K562 (cell line): ENCODE data around the gene MACF1. TPM values are rescaled to one million over a fixed set of nuclear protein-coding genes. Genes with fewer than 3 reads are reported as not detected.

ENCODE experiments used
- ATAC-seq: fragments of 200-7000 bp; cut with Tn5 transposase; 3 replicates; pipeline ENCODE4 v1.9.1; 2020; ENCODE audit warnings: moderate library complexity
- BruUV-seq: library from RNA; stranded (reverse); fragments of 400-500 nt; replicated peaks from 2 replicates; lab custom pipeline; 2021; lab: Mats Ljungman, UMichigan
- CTCF ChIA-PET: fragments of 300-600 bp; formaldehyde crosslinking; extraction: SDS; loops from one replicate; lab custom pipeline; 2021; ENCODE audit warnings: low intra/inter-chr PET ratio; lab: Yijun Ruan, JAX
- POLR2A ChIA-PET: fragments of 300-600, 350-650 bp; sonication (Branson Sonifier 250); formaldehyde crosslinking; extraction: SDS; loops from one replicate; lab custom pipeline; 2021; ENCODE audit warnings: antibody characterized with exemption, inconsistent platforms; lab: Yijun Ruan, JAX
- DNase-seq, 4 experiments: peaks; one replicate each; pipeline versions ENCODE4 v3.0.0 to v3.0.0-alpha.2; 2011 to 2018; ENCODE audit warnings: low spot score in 3 of 4, mixed read lengths in 3 of 4; ENCODE audit errors: extremely low read depth in 1 of 4
- FAIRE-seq: peaks from 2 replicates; lab custom pipeline; 2011; peaks lifted over from hg19 to GRCh38; lab: Jason Lieb, UNC
- H2AFZ ChIP-seq: 2 replicates; pipeline ENCODE4 v1.6.0; 2011; ENCODE audit warnings: low read depth, low read length, control low read depth, inconsistent platforms
- H3K27ac ChIP-seq: fragments of 200-600 bp; 3 replicates; pipeline ENCODE4 v1.8.0; 2011; ENCODE audit warnings: low read depth, mild to moderate bottlenecking, control low read depth, inconsistent platforms, low read length, moderate library complexity, mixed read lengths; ENCODE audit errors: extremely low read depth
- H3K27me3 ChIP-seq, 2 experiments: fragments of 300-600 bp in 1 of 2; 2 replicates in 1 of 2; 3 replicates in 1 of 2; pipeline versions ENCODE4 v1.6.0 to v1.8.0; 2011; ENCODE audit warnings: inconsistent platforms in 2 of 2, low read length in 2 of 2, mild to moderate bottlenecking in 1 of 2, mixed read lengths in 1 of 2, moderate library complexity in 1 of 2; ENCODE audit not compliant: control insufficient read depth in 2 of 2, insufficient read depth in 2 of 2
- H3K36me3 ChIP-seq: fragments of 300-600 bp; 3 replicates; pipeline ENCODE4 v1.8.0; 2011; ENCODE audit warnings: mild to moderate bottlenecking, low read length, inconsistent platforms; ENCODE audit not compliant: control insufficient read depth, insufficient read depth
- H3K4me1 ChIP-seq, 2 experiments: fragments of 200-600 bp in 1 of 2; replicated peaks in 1 of 2; 2 replicates in 1 of 2; 3 replicates in 1 of 2; pipeline versions ENCODE4 v1.5.1 to v1.8.0; 2011; ENCODE audit warnings: inconsistent platforms in 2 of 2, low read length in 2 of 2, mild to moderate bottlenecking in 1 of 2, mixed read lengths in 1 of 2, moderate library complexity in 1 of 2; ENCODE audit not compliant: control insufficient read depth in 2 of 2, insufficient read depth in 2 of 2
- H3K4me2 ChIP-seq: 2 replicates; pipeline ENCODE4 v1.6.1; 2011; ENCODE audit warnings: low read length, control low read depth, inconsistent platforms, mixed read lengths; ENCODE audit not compliant: insufficient read depth
- H3K4me3 ChIP-seq: fragments of 200-600 bp; sonication (generic), shearing (Covaris generic); 2 replicates; pipeline ENCODE4 v1.5.1; 2016; ENCODE audit warnings: control low read depth, inconsistent platforms
- H3K79me2 ChIP-seq: fragments of 200-600 bp; 3 replicates; pipeline ENCODE4 v1.8.0; 2011; ENCODE audit warnings: low read length, inconsistent platforms; ENCODE audit not compliant: control insufficient read depth, insufficient read depth
- H3K9ac ChIP-seq, 2 experiments: 2 replicates each; pipeline versions ENCODE4 v1.6.0 to v1.6.1; 2011; ENCODE audit warnings: low read depth in 2 of 2, low read length in 2 of 2, control low read depth in 1 of 2, inconsistent platforms in 1 of 2, mild to moderate bottlenecking in 1 of 2, mixed read lengths in 1 of 2; ENCODE audit not compliant: insufficient read depth in 1 of 2
- H3K9me1 ChIP-seq: one replicate; pipeline ENCODE4 v1.6.0; 2011; ENCODE audit warnings: inconsistent platforms, mild to moderate bottlenecking, low read length, moderate library complexity; ENCODE audit not compliant: control insufficient read depth, insufficient read depth
- H3K9me3 ChIP-seq: replicated peaks from 2 replicates; pipeline ENCODE4 v1.5.1; 2011; ENCODE audit warnings: low read depth, low read length, inconsistent platforms; ENCODE audit not compliant: control insufficient read depth, insufficient read depth
- H4K20me1 ChIP-seq: replicated peaks from 2 replicates; pipeline ENCODE4 v1.6.1; 2011; ENCODE audit warnings: low read length, inconsistent platforms, mixed read lengths; ENCODE audit not compliant: control insufficient read depth, insufficient read depth
- BMI1 ChIP-seq: fragments of 150-350 bp; IDR thresholded peaks from 2 replicates; pipeline ENCODE4 v1.6.1; 2014; ENCODE audit warnings: low read length
- FIP1L1 ChIP-seq: fragments of 200-400 bp; formaldehyde crosslinking; IDR thresholded peaks from 2 replicates; pipeline ENCODE4 v1.6.1; 2018; ENCODE audit warnings: mild to moderate bottlenecking, low read depth, low read length; ENCODE audit not compliant: poor library complexity, severe bottlenecking
- GTF3C2 ChIP-seq: IDR thresholded peaks from 3 replicates; pipeline ENCODE4 v1.6.1; 2011; ENCODE audit warnings: borderline replicate concordance, mild to moderate bottlenecking, moderate library complexity; ENCODE audit not compliant: insufficient read length; ENCODE audit errors: extremely low read depth
- IFI16 ChIP-seq: fragments of 250-450 bp; sonication (Bioruptor Pico); IDR thresholded peaks from 2 replicates; pipeline ENCODE4 v2.1.2; 2022; ENCODE audit warnings: mild to moderate bottlenecking, inconsistent platforms
- MCM3 ChIP-seq: fragments of 450-650 bp; IDR thresholded peaks from 2 replicates; pipeline ENCODE4 v1.6.1; 2016
- MLLT1 ChIP-seq, 2 experiments: fragments of 450-650 bp; IDR thresholded peaks; 2 replicates each; pipeline ENCODE4 v1.6.1; 2016
- NFE2 ChIP-seq: IDR thresholded peaks from 2 replicates; pipeline ENCODE4 v1.6.1; 2014; ENCODE audit warnings: antibody characterized with exemption, low read depth
- PRPF4 ChIP-seq: fragments of 200-400 bp; formaldehyde crosslinking; IDR thresholded peaks from one replicate; pipeline ENCODE4 v1.6.1; 2017; ENCODE audit warnings: low read length, low read depth, mild to moderate bottlenecking; ENCODE audit not compliant: insufficient read depth, poor library complexity, severe bottlenecking
- RAD21 ChIP-seq, 2 experiments: fragments of 250-450 bp in 1 of 2; fragments of 450-650 bp in 1 of 2; sonication (Bioruptor Pico) in 1 of 2; formaldehyde crosslinking in 1 of 2; IDR thresholded peaks in 1 of 2; conservative IDR thresholded peaks in 1 of 2; 2 replicates each; pipeline versions ENCODE4 v1.4.0 to v1.8.0; 2020 to 2022; ENCODE audit warnings: mild to moderate bottlenecking in 2 of 2, moderate library complexity in 1 of 2
- ZNF589 ChIP-seq: fragments of 200-800 bp; sonication (Bioruptor generic); IDR thresholded peaks from 2 replicates; pipeline ENCODE4 v1.6.1; 2016; ENCODE audit warnings: low read depth, missing genetic modification characterization, missing compliant biosample characterization
- WGBS: fragments of 100-300 bp; shearing (Covaris generic); methylation state at CpG from one replicate; pipeline ENCODE4 v1.1.6; 2016; ENCODE audit warnings: low coverage, mixed read lengths; ENCODE audit not compliant: insufficient coverage; ENCODE audit errors: missing lambda C conversion rate; 5-methylcytosine and 5-hydroxymethylcytosine counted together
- in situ Hi-C: fragments of 300-500 bp; cut with MboI; formaldehyde crosslinking; loops from 4 replicates; pipeline ENCODE4 v1.15.0; 2018; ENCODE audit warnings: inconsistent platforms, mixed read lengths
- intact Hi-C: fragments of 100-400 bp; cut with micrococcal nuclease; formaldehyde crosslinking; loops from 2 replicates; pipeline ENCODE4 v1.14.2; 2022
- polyA plus RNA-seq, 8 experiments: library from polyadenylated mRNA; depleted of rRNA in 4 of 8; stranded (reverse) in 5 of 8; unstranded in 3 of 8; fragments of >200 nt; fragmentation: Nextera tagmentation in 2 of 8; fragmentation: Illumina TruSeq in 1 of 8; extraction: Ambion mirVana in 2 of 8; extraction: Trizol in 1 of 8; gene quantifications; 2 replicates each; pipeline versions ENCODE4 v1.2.1 to v1.2.3, GENCODE V29; 2011 to 2014; ENCODE audit warnings: inconsistent platforms in 1 of 8, missing spikeins in 1 of 8
- total RNA-seq, 7 experiments: library from RNA; depleted of rRNA in 6 of 7; stranded (reverse); fragments of >200 nt in 6 of 7; fragmentation: Illumina TruSeq in 2 of 7; extraction: Trizol in 2 of 7; gene quantifications; 2 replicates each; pipeline versions ENCODE4 v1.2.1 to v1.2.3, GENCODE V29; 2011 to 2021; ENCODE audit warnings: low replicate concordance in 1 of 7

Gene MACF1
- total and polyA plus RNA-seq, 9 of the 15 experiments (the other 6 are each of a cell fraction or from before 2014, with no cell fraction given), result 13.2 to 232 (median 112) TPM

- BruUV-seq, result no TSS peak
- Histone ChIP-seq H3K79me2 (no peaks in the 10 kb centered on the region), H3K9me3 (no peaks in the 10 kb centered on the region), H3K9me1 (no peaks in the 10 kb centered on the region), H4K20me1 (no peaks in the 10 kb centered on the region), H3K4me1 (no peaks in the 10 kb centered on the region), H3K36me3 (peaks cover 67% of the 10 kb centered on the region), H3K27ac (no peak overlapping the region), H2AFZ (no peak overlapping the region), H3K4me2 (no peak overlapping the region), H3K9ac (no peak overlapping the region), H3K27me3 (no peaks in the 10 kb centered on the region), H3K4me3 (no peak overlapping the region)
- in situ Hi-C loops (no loop called here), intact Hi-C loops (no loop called here)
- DNase-seq (no peak), ATAC-seq (no peak), FAIRE-seq (no peak)
- TF ChIP-seq PRPF4 (no peak), IFI16 (CRISPR knock-in tag) (no peak), MLLT1 (IDR thresholded peaks at IDR 0.05) (no peak), ZNF589 (no peak)
- 92% methylated on average over 7 of the region's 7 CpGs for WGBS
- POLR2A ChIA-PET, result interaction anchor here (1.5 to 1.8 kb wide), 2 partner anchors 9 to 16 kb away, joined by 3 to 7 read pairs; no protein-coding TSS in a partner anchor
- CTCF ChIA-PET, result no interaction called here
These were observed 268.3 kb downstream of the MACF1 start for GRCh38 chr1:39472826-39473225.

GRCh38 chr1:39473324-39473723 is 268.8 kb downstream of the MACF1 start:
- H4K20me1 ChIP-seq, result no peaks in the 10 kb centered on the region
- FAIRE-seq (no peak), DNase-seq (no peak), ATAC-seq (no peak)
- H3K27me3 ChIP-seq, result no peaks in the 10 kb centered on the region
- no peaks in the 10 kb centered on the region for H3K4me1 ChIP-seq
- H3K4me3 ChIP-seq, result no peak overlapping the region
- H3K27ac ChIP-seq, result no peak overlapping the region
- intact Hi-C loops (no loop called here), in situ Hi-C loops (no loop called here)
- H3K9me3 ChIP-seq, result no peaks in the 10 kb centered on the region
- peaks cover 62% of the 10 kb centered on the region for H3K36me3 ChIP-seq
- no peaks in the 10 kb centered on the region for H3K79me2 ChIP-seq
- BruUV-seq, result no TSS peak
- ChIA-PET CTCF (no interaction called here), POLR2A (interaction anchor here (1.5 kb wide), 1 partner anchor 9 kb away, joined by 3 read pairs; no protein-coding TSS in a partner anchor)
- WGBS, result 98% methylated on average over 4 of the region's 4 CpGs
- H2AFZ ChIP-seq, result no peak overlapping the region
- H3K9me1 ChIP-seq, result no peaks in the 10 kb centered on the region
- no peak overlapping the region for H3K4me2 ChIP-seq
- no peak overlapping the region for H3K9ac ChIP-seq
- TF ChIP-seq RAD21 (CRISPR knock-in tag; conservative IDR thresholded peaks at IDR 0.05 in 1 of 2, IDR thresholded peaks at IDR 0.05 in 1 of 2), result no peak
- no peak for TF ChIP-seq BMI1
- no peak for TF ChIP-seq FIP1L1
- no peak for TF ChIP-seq NFE2
- no peak for TF ChIP-seq GTF3C2
- no peak for TF ChIP-seq MCM3
